HG03108 (cell line): Measurements from ENCODE around the gene MLF2.

ENCODE experiments used
- ATAC-seq: cut with Tn5 transposase; IDR thresholded peaks from one replicate; pipeline ENCODE4 v1.9.1; 2021; ENCODE audit warnings: moderate library complexity; ENCODE audit not compliant: unreplicated experiment

MLF2 gene

GRCh38 chr12:6752921-6753771, at the start of gene MLF2:
MLF2 (minus strand) TSS chr12:6753141; CDS start chr12:6752334, 807 bp downstream.
- peak; percentile 95 for ATAC-seq

DNA sequence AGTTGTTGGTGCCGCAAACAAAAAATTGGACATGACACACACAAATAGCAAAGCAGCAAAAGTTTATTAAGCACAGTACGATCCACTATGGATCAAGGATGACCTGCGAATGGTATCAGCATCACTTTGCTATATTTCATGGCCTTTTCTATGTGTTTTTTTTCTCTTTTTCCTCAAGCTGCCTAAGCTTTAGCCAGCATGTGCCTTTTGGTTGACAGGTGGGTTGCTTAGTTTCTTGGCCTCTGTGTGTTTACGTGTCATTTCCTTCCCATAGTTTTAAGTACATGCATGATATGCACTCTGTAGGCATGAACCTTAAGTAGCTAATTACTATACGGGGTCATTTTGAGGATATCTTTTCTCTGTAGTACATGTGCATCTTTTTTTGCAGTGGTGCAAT, 46.2 kb upstream of the MLF2 start:
- ATAC-seq: no peak

- ATAC-seq: no peak
Observed at GRCh38 chr12:6796576-6796975, 43.6 kb upstream of the MLF2 start.

- no peak for ATAC-seq
Observed at GRCh38 chr12:6795088-6795487, 42.1 kb upstream of the MLF2 start.

DNA sequence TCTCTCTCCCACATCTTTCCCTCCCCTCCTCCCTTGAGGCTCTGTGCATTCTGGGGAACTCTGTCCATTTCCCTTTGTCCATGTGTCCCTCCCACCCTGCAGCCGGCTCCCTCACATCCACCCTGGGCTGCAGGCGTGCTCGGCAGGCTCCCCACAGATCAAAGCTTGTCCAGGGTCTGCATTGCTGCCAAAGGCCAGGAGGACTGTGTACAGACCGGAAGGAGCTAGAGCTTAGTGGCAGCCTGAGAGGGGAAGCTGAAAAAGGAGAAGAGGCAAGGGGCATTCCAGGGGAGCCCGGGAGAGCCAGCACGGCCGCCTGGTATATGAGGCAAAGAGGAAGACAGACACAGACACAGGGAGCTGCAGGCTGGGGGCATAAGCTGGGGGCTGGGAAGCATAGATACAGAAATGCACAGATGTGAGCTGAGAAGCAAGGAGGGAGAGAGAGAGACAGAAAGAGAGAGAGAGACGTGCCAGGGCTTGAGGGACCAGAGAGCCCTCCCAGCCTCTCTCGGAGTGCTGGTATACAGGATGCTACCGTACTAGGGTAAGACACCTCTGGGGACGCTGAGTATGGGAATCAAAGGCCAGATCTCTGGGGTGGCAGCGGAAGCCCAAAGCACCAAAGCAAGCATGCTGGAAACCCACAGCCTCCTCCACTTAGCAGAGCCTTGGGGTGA, 39.7 kb upstream of the MLF2 start:
- ATAC-seq: no peak

GRCh38 chr12:6791931-6792520, 39.1 kb upstream of the MLF2 start:
- ATAC-seq: no peak

- ATAC-seq: no peak
Observed at GRCh38 chr12:6790496-6791150, 37.7 kb upstream of the MLF2 start.

GRCh38 chr12:6788972-6789924, 36.3 kb upstream of the MLF2 start, which contains the start of gene CD4:
CD4 (plus strand) TSS chr12:6789528; CDS start chr12:6800139, 10,611 bp downstream.
- no peak for ATAC-seq

GRCh38 chr12:6787309-6787708, 34.4 kb upstream of the MLF2 start:
- ATAC-seq: no peak

GRCh38 chr12:6786416-6787094, 33.6 kb upstream of the MLF2 start:
- no peak for ATAC-seq

GRCh38 chr12:6784761-6785160, 31.8 kb upstream of the MLF2 start:
- no peak for ATAC-seq

- no peak for ATAC-seq
Observed at GRCh38 chr12:6784296-6784695, 31.4 kb upstream of the MLF2 start.

DNA sequence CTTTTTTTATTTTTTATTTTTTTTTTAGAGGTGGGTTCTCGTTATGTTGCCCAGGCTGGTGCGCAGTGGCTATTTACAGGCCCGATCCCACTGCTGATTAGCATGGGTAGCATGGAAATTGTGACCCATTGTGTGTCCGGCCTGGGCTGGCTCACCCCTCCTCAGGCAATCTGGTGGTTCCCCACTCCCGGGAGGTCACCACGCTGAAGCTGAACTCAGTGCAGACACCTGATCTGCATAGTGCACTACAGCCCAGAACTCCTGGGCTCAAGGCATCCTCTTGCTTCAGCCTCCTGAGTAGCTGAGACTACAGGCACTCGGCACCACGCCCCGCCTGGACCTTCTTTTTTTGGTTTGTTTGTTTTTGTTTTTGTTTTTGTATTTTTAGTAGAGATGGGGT, 30.9 kb upstream of the MLF2 start:
- ATAC-seq: no peak

- no peak for ATAC-seq
Observed at GRCh38 chr12:6782850-6783566, 30.1 kb upstream of the MLF2 start.

GRCh38 chr12:6782119-6782518, 29.2 kb upstream of the MLF2 start:
- no peak for ATAC-seq

GRCh38 chr12:6780573-6780972, 27.6 kb upstream of the MLF2 start:
- no peak for ATAC-seq

- no peak for ATAC-seq
Observed at GRCh38 chr12:6779708-6780432, 26.9 kb upstream of the MLF2 start.
